NCI-H146 treated with DMSO at 0.1 percent for 48 hours (cell line): ENCODE results near the gene RPRD1B.

Source experiments
- DNase-seq: peaks from one replicate; lab custom pipeline; 2025; ENCODE audit not compliant: unreplicated experiment; lab: John Stamatoyannopoulos, UW

RPRD1B gene

GRCh38 chr20:38117635-38118034, 84.1 kb downstream of the RPRD1B start:
- DNase-seq, result no peak

GRCh38 chr20:38119446-38119845, 85.9 kb downstream of the RPRD1B start:
- DNase-seq, result no peak

- no peak for DNase-seq
These were observed 87.1 kb downstream of the RPRD1B start for GRCh38 chr20:38120625-38120988.

- no peak for DNase-seq
These were observed 88.2 kb downstream of the RPRD1B start for GRCh38 chr20:38121741-38122140.

- no peak for DNase-seq
These were observed 89.6 kb downstream of the RPRD1B start for GRCh38 chr20:38123021-38123587.

- DNase-seq, result peak; percentile 70
These were observed 91.9 kb downstream of the RPRD1B start for GRCh38 chr20:38125157-38126056.

GRCh38 chr20:38126146-38126921, 92.8 kb downstream of the RPRD1B start:
- DNase-seq, result no peak

- no peak for DNase-seq
These were observed 93.5 kb downstream of the RPRD1B start for GRCh38 chr20:38126932-38127621.

GRCh38 chr20:38127920-38128528, 94.5 kb downstream of the RPRD1B start:
- DNase-seq, result no peak

GRCh38 chr20:38128691-38129090, 95.1 kb downstream of the RPRD1B start:
- no peak for DNase-seq

GRCh38 chr20:38129248-38129865, 95.8 kb downstream of the RPRD1B start:
- no peak for DNase-seq

GRCh38 chr20:38129893-38130609, 96.5 kb downstream of the RPRD1B start:
- no peak for DNase-seq

- DNase-seq, result no peak
These were observed 97.4 kb downstream of the RPRD1B start for GRCh38 chr20:38130687-38131587.

GRCh38 chr20:38131588-38132121, 98.1 kb downstream of the RPRD1B start:
- peak; percentile 80 for DNase-seq

GRCh38 chr20:38132156-38132909, 98.8 kb downstream of the RPRD1B start:
- no peak for DNase-seq

- DNase-seq, result no peak
These were observed 99.5 kb downstream of the RPRD1B start for GRCh38 chr20:38132910-38133501.

GRCh38 chr20:38133680-38134426, 100.3 kb downstream of the RPRD1B start:
- DNase-seq, result no peak
